GM20000 (cell line): ENCODE data around the gene TMEM201.

Experiments
- DNase-seq: peaks from one replicate; pipeline ENCODE4 v3.0.0; 2012; ENCODE audit warnings: low spot score
- CTCF ChIP-seq: IDR thresholded peaks from 2 replicates; pipeline ENCODE4 v1.5.1; 2012; ENCODE audit warnings: mild to moderate bottlenecking, control low read depth; ENCODE audit errors: extremely low read depth, missing control alignments

TMEM201 gene

GRCh38 chr1:9589144-9589718 lies 520 bp downstream of the TMEM201 start:
- no peak for TF ChIP-seq CTCF
- peak; percentile 49 for DNase-seq

- TF ChIP-seq CTCF: no peak
- no peak for DNase-seq
Observed at GRCh38 chr1:9589719-9590157, 1.0 kb downstream of the TMEM201 start.

GRCh38 chr1:9590201-9590600 lies 1.5 kb downstream of the TMEM201 start:
- DNase-seq: no peak
- no peak for TF ChIP-seq CTCF

- no peak for DNase-seq
Observed at GRCh38 chr1:9590945-9591668, 2.4 kb downstream of the TMEM201 start.

GRCh38 chr1:9591669-9592509 lies 3.2 kb downstream of the TMEM201 start:
- DNase-seq: no peak
- TF ChIP-seq CTCF: no peak

More at GRCh38 chr1:9590945-9591668, 2.4 kb downstream of the TMEM201 start:
- TF ChIP-seq CTCF: no peak

- no peak for TF ChIP-seq CTCF
Observed at GRCh38 chr1:9592510-9593075, 3.9 kb downstream of the TMEM201 start.

GRCh38 chr1:9593147-9593491 lies 4.4 kb downstream of the TMEM201 start:
- DNase-seq: no peak

More at GRCh38 chr1:9592510-9593075, 3.9 kb downstream of the TMEM201 start:
- DNase-seq: no peak

More at GRCh38 chr1:9593147-9593491, 4.4 kb downstream of the TMEM201 start:
- no peak for TF ChIP-seq CTCF
